Measurements from ENCODE around the gene TMEM240. TPM values are rescaled to one million over a fixed set of nuclear protein-coding genes. Genes with fewer than 3 reads are reported as not detected.
"Not testable (repeated sequence)": the region's sequence is repeated elsewhere in the genome, so short reads cannot be mapped to it uniquely, and the experiment has no call there.

TMEM240 gene
- total RNA-seq, 2 experiments from 2014 or later: not detected

DNA sequence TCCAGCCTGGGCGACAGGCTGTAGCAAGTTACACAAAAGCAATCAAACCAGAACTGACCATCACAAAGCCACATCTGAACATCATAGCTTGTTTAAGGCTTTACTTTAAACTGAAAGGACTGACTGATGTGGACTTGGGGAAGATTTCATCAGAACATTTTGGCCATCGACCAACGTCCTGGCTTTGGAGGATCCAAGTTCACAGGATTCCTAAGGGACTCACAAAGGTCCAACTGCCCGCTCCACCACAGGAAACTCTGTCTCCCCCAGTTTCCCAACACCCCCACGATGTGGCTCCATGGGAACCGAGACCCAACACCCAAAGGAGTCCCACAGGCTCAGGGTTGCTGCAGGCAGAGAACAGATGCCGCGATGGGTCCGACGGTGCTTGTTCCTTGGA lies 24.9 kb upstream of the TMEM240 start:
- no peaks in the 10 kb centered on the region for H3K9me3 Mint-ChIP-seq
- H3K27me3 Mint-ChIP-seq (ENCODE audit: low read depth): no peaks in the 10 kb centered on the region
- no peak for DNase-seq
- peaks cover 36% of the 10 kb centered on the region for H3K36me3 Mint-ChIP-seq (ENCODE audit: low read depth)
- H3K27ac Mint-ChIP-seq: no peak overlapping the region
- H3K4me1 Mint-ChIP-seq (ENCODE audit: low read depth): peaks cover 29% of the 10 kb centered on the region
- CTCF ChIA-PET: interaction anchor here (1.2 kb wide), 1 partner anchor 13 kb away, joined by 3 read pairs; no protein-coding TSS in a partner anchor
- H3K4me3 Mint-ChIP-seq: no peak overlapping the region
- intact Hi-C loops (cut with micrococcal nuclease): no loop called here

DNA sequence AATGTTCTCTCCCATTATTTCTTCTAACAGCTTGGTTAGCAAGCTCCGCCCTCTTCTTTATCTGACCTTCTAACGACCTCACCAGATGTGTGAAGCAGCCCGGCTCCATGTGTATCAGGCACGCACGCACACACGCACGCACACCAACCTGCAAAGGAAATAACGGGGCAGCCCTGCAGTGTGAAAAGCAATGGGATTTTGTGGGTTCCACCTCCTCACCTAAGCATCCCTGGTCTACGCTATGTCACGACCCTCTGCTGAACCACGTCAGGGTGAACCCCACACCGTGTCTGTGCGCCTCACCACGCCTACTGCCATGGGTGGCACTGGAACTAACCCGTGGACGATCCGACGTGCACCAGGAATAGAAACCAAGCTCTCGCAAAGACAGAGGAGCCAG lies 23.8 kb upstream of the TMEM240 start:
- CTCF ChIA-PET: interaction anchor here (1.2 kb wide), 1 partner anchor 12 kb away, joined by 3 read pairs; no protein-coding TSS in a partner anchor
- no peak overlapping the region for H3K27ac Mint-ChIP-seq
- DNase-seq: no peak
- H3K4me1 Mint-ChIP-seq (ENCODE audit: low read depth): peaks cover 18% of the 10 kb centered on the region
- H3K27me3 Mint-ChIP-seq (ENCODE audit: low read depth): no peaks in the 10 kb centered on the region
- no peaks in the 10 kb centered on the region for H3K9me3 Mint-ChIP-seq
- no peak overlapping the region for H3K4me3 Mint-ChIP-seq
- H3K36me3 Mint-ChIP-seq (ENCODE audit: low read depth): peaks cover 29% of the 10 kb centered on the region
- intact Hi-C loops (cut with micrococcal nuclease): no loop called here

DNA sequence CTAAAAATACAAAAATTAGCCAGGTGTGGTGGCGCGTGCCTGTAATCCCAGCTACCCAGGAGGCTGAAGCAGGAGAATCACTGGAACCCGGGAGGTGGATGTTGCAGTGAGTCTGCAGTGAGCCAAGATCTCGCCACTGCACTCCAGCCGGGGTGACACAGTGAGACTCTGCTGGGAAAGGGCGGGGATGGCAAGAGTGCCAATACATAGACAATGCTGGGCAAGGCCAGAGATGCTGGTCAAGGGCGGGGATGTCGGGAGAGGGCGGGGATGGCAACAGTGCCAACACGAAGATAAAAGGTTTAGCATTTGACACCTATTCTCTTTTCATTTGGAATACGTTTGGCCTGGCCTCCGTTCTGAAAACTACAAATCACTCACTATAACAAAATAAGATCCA lies 23.3 kb upstream of the TMEM240 start:
- no peak overlapping the region for H3K27ac Mint-ChIP-seq
- no peak for DNase-seq
- peaks cover 27% of the 10 kb centered on the region for H3K36me3 Mint-ChIP-seq (ENCODE audit: low read depth)
- H3K9me3 Mint-ChIP-seq: no peaks in the 10 kb centered on the region
- no peak overlapping the region for H3K4me3 Mint-ChIP-seq
- intact Hi-C loops (cut with micrococcal nuclease): no loop called here
- peaks cover 16% of the 10 kb centered on the region for H3K4me1 Mint-ChIP-seq (ENCODE audit: low read depth)
- CTCF ChIA-PET: no interaction called here
- H3K27me3 Mint-ChIP-seq (ENCODE audit: low read depth): no peaks in the 10 kb centered on the region

DNA sequence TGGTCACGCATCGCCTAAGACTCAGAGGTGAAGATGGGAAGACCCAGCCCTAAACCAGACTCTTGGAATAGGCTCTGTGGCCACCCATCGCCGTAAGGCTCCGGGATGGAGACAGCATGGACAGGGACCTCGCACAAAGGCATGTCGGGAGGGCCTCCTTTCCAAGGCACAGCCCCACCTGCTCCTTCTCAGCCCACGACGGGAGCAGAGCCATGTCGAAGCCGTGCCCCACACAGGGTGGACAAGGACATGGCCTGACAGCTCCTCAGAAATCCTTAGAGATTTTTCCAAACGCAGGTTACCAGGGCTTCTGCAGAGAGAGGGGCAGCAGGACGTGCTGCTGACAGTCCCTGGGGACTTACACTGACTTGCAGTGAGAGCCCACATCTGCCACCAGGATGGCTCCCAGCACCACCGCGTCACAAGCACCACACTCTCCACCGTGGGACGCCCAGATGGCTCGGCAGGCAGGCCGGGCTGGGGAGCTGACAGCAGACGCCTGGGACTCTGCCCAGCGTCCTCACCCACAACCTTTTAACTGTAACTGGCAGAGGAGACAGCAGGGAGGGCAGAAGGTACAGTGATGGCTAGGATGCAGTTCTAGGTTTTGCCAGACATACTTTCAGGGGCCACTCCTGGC lies 22.3 kb upstream of the TMEM240 start:
- no peaks in the 10 kb centered on the region for H3K27me3 Mint-ChIP-seq (ENCODE audit: low read depth)
- H3K36me3 Mint-ChIP-seq (ENCODE audit: low read depth): peaks cover 27% of the 10 kb centered on the region
- no peaks in the 10 kb centered on the region for H3K9me3 Mint-ChIP-seq
- DNase-seq: no peak
- H3K4me3 Mint-ChIP-seq: no peak overlapping the region
- H3K4me1 Mint-ChIP-seq (ENCODE audit: low read depth): peaks cover 9% of the 10 kb centered on the region
- H3K27ac Mint-ChIP-seq: no peak overlapping the region
- intact Hi-C loops (cut with micrococcal nuclease): no loop called here
- CTCF ChIA-PET: no interaction called here

DNA sequence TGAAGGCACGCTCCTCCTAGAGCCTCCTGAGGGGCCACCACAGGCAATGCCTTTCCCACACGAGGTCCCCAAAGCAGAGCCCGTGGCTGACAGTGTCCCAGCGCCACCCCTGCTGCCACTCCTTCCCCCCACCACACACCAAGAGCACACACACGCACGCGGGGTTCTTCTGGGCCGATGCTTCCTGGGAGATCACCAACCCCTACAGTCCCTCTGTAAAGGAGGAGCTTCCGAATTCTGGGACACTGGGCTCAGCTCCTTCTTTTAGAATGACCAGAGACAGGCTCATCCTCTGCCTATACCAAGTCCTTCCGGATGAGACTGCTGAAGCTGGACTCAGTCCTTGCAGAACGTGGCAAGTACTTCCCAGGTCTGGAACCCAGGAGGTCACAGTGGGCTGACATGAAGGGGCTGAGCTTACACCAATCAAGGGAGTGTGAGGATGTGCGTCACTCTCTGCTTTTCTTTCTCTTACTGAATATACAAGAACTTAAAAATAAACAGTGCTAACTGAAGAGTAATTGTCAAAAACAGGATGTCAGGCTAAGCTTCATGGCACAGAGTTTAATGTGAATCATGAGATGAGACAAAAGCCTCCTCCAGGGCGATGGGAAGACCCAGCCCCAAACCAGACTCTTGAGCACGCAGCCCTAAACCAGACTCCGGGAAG lies 21.5 kb upstream of the TMEM240 start:
- no peak for DNase-seq
- H3K4me1 Mint-ChIP-seq (ENCODE audit: low read depth): peaks cover 2% of the 10 kb centered on the region
- H3K36me3 Mint-ChIP-seq (ENCODE audit: low read depth): peaks cover 24% of the 10 kb centered on the region
- H3K27ac Mint-ChIP-seq: no peak overlapping the region
- no peaks in the 10 kb centered on the region for H3K27me3 Mint-ChIP-seq (ENCODE audit: low read depth)
- H3K9me3 Mint-ChIP-seq: no peaks in the 10 kb centered on the region
- no peak overlapping the region for H3K4me3 Mint-ChIP-seq
- CTCF ChIA-PET: no interaction called here
- intact Hi-C loops (cut with micrococcal nuclease): no loop called here

DNA sequence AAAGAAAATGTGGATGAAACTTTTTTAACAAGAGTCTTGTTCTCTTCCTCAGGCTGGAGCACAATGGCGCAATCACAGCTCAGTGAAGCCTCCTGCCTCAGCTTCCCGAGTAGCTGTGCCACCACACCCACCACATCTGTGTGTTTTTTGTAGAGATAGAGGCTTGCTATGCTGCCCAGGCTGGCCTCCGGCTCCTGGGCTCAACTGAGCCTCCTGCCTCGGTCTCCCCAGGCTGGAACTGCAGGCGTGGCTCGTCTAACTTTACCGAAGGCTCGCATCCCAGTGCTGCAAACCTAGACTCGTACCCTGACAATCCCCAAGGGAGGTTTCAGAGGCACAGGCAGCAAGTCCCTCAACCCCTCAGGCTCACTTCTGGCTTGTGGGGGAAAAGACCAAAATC lies 19.8 kb upstream of the TMEM240 start:
- intact Hi-C loops (cut with micrococcal nuclease): no loop called here
- H3K27me3 Mint-ChIP-seq (ENCODE audit: low read depth): no peaks in the 10 kb centered on the region
- CTCF ChIA-PET: no interaction called here
- no peak overlapping the region for H3K4me3 Mint-ChIP-seq
- H3K9me3 Mint-ChIP-seq: no peaks in the 10 kb centered on the region
- H3K36me3 Mint-ChIP-seq (ENCODE audit: low read depth): peaks cover 21% of the 10 kb centered on the region
- H3K27ac Mint-ChIP-seq: no peak overlapping the region
- DNase-seq: no peak
- no peaks in the 10 kb centered on the region for H3K4me1 Mint-ChIP-seq (ENCODE audit: low read depth)

DNA sequence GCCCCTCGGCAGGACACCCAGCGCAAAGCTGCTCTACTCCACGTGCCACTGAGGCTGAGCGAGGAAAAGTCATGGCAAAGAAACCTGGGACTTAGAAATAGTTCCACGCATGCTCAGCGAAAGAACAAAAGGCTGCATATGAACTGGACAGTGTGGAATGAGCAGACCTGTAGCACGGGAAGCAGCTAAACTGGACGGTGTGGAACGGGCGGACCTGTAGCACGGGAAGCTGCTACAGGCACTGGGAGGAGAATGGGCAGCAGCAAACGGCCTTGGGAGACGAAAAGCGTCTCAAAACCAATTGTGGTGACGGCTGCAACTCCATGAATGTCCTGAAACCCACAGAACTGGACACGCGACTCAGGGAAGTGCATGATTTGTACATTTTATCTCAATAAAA lies 18.6 kb upstream of the TMEM240 start:
- intact Hi-C loops (cut with micrococcal nuclease): no loop called here
- no peak for DNase-seq
- no peaks in the 10 kb centered on the region for H3K27me3 Mint-ChIP-seq (ENCODE audit: low read depth)
- peaks cover 16% of the 10 kb centered on the region for H3K36me3 Mint-ChIP-seq (ENCODE audit: low read depth)
- no peaks in the 10 kb centered on the region for H3K4me1 Mint-ChIP-seq (ENCODE audit: low read depth)
- H3K9me3 Mint-ChIP-seq: no peaks in the 10 kb centered on the region
- CTCF ChIA-PET: interaction anchor here (1.3 kb wide), 1 partner anchor 107 kb away, joined by 3 read pairs; no protein-coding TSS in a partner anchor
- H3K4me3 Mint-ChIP-seq: no peak overlapping the region
- H3K27ac Mint-ChIP-seq: no peak overlapping the region

DNA sequence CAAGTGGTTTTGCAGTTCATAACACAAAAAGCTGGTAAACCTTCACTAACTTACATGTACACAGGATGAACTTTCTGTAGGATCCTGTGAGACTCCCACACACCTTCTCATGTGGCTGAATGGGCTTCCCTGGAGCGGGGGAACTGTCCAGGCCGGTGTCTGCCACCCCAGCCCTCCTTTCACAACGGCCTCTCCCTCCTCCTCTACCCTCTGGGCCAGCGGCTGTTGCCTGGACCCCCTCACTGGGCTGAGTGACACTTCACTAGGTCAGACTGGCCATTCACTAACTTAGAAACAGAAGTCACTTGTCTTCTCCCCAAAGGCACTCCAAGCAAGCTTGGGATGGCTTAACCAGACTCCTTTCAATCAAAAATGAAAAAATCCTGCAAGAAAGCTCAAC lies 18.2 kb upstream of the TMEM240 start:
- H3K4me3 Mint-ChIP-seq: no peak overlapping the region
- H3K27me3 Mint-ChIP-seq (ENCODE audit: low read depth): no peaks in the 10 kb centered on the region
- DNase-seq: no peak

DNA sequence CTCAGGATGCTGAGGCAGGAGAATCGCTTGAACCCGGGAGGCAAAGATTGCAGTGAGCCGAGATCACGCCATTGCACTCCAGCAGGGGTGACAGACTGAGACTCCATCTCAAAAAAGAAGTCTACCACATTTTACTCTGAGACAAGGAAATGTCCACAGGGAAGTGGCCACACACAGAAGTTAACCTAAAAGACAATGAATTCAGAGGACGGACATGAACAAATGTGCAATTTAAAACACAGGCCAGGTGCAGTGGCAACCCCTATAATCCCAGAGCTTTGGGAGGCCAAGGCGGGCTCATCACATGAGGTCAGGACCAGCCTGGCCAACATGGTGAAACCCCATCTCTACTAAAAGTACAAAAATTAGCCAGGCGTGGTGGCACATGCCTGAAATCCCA lies 17.3 kb upstream of the TMEM240 start:
- CTCF ChIA-PET; H3K27me3 Mint-ChIP-seq (ENCODE audit: low read depth); H3K4me1 Mint-ChIP-seq (ENCODE audit: low read depth); intact Hi-C loops (cut with micrococcal nuclease); H3K4me3 Mint-ChIP-seq; DNase-seq; H3K9me3 Mint-ChIP-seq; H3K27ac Mint-ChIP-seq: not testable (repeated sequence)
- peaks cover 11% of the 10 kb centered on the region for H3K36me3 Mint-ChIP-seq (ENCODE audit: low read depth)

More for the DNA sequence above, 18.2 kb upstream of the TMEM240 start:
- H3K4me1 Mint-ChIP-seq (ENCODE audit: low read depth): no peaks in the 10 kb centered on the region
- no peak overlapping the region for H3K27ac Mint-ChIP-seq
- no peaks in the 10 kb centered on the region for H3K9me3 Mint-ChIP-seq
- intact Hi-C loops (cut with micrococcal nuclease): no loop called here
- peaks cover 13% of the 10 kb centered on the region for H3K36me3 Mint-ChIP-seq (ENCODE audit: low read depth)
- CTCF ChIA-PET: interaction anchor here (1.3 kb wide), 1 partner anchor 107 kb away, joined by 3 read pairs; no protein-coding TSS in a partner anchor

DNA sequence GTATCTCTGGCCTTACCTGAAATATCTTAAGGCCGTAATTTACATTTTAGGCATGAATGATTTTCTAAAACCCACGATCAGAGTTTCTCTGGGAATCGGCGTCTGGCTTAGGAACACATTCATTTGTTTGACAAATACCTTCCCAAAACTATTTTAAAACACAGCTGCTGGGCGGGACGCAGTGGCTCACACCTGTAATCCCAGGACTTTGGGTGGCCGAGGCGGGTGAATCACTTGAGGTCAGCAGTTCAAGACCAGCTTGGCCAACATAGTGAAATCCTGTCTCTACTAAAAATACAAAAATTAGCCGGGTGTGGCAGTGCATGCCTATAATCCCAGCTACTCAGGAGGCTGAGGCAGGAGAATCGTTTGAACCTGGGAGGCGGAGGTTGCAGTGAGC lies 16.5 kb upstream of the TMEM240 start:
- H3K36me3 Mint-ChIP-seq (ENCODE audit: low read depth); H3K9me3 Mint-ChIP-seq; DNase-seq; H3K4me3 Mint-ChIP-seq; H3K27ac Mint-ChIP-seq; intact Hi-C loops (cut with micrococcal nuclease); CTCF ChIA-PET; H3K4me1 Mint-ChIP-seq (ENCODE audit: low read depth); H3K27me3 Mint-ChIP-seq (ENCODE audit: low read depth): not testable (repeated sequence)

DNA sequence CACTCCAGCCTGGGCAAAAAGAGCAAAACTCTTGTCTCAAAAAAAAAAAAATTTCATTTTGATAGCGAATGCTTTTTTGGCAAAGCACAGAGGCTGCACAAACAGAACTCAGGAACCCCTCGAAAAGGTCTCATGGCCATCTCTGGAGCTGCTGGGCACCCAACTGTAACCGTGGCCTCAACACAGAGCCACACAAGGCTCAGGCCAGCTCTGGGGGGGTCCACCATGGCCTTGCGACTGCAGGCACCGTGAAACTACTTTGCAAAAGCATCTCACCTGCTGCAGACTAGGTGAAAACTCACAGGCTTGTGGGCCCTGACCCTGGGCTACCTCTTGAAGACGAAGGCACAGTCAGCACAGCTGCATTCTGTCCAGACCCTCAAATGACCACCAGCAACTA lies 16.1 kb upstream of the TMEM240 start:
- CTCF ChIA-PET: no interaction called here
- no peaks in the 10 kb centered on the region for H3K4me1 Mint-ChIP-seq (ENCODE audit: low read depth)
- H3K36me3 Mint-ChIP-seq (ENCODE audit: low read depth): peaks cover 4% of the 10 kb centered on the region
- no peaks in the 10 kb centered on the region for H3K27me3 Mint-ChIP-seq (ENCODE audit: low read depth)
- no peak for DNase-seq
- intact Hi-C loops (cut with micrococcal nuclease): no loop called here
- no peaks in the 10 kb centered on the region for H3K9me3 Mint-ChIP-seq
- H3K4me3 Mint-ChIP-seq: no peak overlapping the region
- no peak overlapping the region for H3K27ac Mint-ChIP-seq

DNA sequence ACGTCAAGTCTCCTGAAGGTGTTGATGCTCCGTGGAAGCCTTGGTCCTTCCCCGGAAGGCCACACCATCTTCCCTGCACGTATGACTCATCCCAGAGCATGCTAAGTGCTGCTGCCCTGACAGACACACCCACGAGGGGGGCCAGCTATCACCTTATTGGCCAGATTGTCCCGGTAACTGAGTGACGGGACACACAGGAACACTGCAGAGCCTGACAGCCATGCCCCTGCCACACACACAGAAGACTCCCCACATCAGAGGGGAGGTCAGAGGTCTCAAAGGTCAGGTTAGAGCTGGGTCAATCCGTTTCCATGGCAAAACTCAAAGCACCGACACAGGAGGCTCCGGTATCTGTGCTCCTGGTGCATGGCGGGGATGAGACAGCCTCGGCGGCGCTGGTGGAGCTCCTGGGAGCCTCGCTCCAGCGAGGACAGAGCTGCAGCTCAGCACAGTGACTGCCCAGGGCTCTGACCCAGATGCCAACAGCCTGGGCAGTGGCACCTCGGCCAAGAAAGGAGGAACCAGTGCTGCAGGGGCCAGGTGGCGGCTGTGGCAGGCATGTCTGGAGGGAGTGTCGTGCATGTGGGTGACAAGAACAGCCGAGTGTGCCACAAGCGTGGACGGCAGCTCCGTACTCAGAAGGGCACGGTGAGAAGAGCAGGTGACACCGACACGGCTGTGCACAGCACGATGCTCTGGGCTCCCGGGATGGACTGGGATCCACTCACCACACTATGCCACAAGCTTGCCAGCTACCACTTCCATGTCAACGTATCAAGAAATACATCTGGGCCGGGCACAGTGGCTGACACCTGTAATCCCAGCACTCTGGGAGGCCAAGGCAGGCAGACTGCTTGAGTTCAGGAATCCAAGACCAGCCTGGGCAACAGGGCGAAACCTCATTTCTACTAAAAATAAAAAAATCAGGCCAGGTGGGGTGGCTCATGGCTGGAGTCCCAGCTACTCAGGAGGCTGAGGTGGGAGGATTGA lies 14.8 kb upstream of the TMEM240 start:
- Mint-ChIP-seq H3K27me3 (ENCODE audit: low read depth) (no peaks in the 10 kb centered on the region), H3K36me3 (ENCODE audit: low read depth) (no peaks in the 10 kb centered on the region), H3K9me3 (no peaks in the 10 kb centered on the region), H3K4me3 (no peak overlapping the region), H3K27ac (no peak overlapping the region), H3K4me1 (ENCODE audit: low read depth) (no peaks in the 10 kb centered on the region)
- intact Hi-C loops (cut with micrococcal nuclease): no loop called here
- CTCF ChIA-PET: no interaction called here
- no peak for DNase-seq

Measured in activated naive CD4-positive, alpha-beta T cell treated with anti-CD3 and anti-CD28 coated beads for 36 hours (primary cell).